ENCODE measurements around the gene TAOK1.

The TAOK1 gene

DNA sequence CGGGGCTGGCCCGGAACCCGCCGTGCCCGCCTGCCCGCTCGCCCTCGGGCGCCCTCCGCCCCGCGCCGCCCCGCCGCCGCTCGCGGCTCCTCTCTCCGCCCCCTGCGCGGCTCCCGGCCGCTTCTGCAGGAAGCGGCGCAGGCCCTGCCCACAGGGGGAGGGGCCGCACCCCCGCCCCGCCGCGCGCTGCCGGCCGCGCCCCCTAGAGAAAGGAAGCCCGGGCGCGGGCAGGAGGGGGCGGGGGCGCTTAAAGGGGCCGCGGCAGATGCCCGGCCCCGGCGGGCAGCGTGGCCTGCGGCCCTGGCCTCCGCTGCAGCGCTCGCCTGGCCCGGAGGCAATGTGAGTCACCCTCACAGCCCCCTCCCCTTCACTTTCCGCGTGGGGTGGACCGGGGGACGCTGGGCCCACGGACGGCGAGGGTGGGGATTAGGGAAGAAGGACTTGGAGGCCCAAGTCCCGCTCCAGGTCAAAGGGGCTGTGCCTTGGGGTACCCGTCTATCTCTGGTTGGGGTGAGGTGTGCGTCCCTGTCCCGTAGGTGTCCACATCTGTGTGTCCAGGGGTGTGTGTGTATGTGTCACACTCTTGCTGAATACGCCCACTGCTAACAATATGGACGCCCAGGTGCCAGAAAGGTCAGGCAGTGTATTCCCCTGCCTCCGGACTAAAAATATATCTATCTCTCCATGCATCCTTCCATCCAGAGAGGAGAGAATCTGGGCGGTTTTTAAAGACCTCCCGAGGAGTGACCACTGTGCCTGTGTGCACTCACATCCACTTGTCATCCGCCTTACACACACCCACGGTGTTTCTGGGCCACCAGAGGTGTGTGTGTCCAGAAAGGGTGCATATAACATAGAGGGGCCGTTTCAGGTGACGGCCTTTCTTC lies 199.6 kb downstream of the TAOK1 start, which contains the start of gene GIT1:
TSS of gene GIT1 (minus strand) at position 125 of the 887 bp plus-strand sequence. CDS start 270 bp downstream, outside the sequence.
- TF ChIP-seq, protein P1, sequence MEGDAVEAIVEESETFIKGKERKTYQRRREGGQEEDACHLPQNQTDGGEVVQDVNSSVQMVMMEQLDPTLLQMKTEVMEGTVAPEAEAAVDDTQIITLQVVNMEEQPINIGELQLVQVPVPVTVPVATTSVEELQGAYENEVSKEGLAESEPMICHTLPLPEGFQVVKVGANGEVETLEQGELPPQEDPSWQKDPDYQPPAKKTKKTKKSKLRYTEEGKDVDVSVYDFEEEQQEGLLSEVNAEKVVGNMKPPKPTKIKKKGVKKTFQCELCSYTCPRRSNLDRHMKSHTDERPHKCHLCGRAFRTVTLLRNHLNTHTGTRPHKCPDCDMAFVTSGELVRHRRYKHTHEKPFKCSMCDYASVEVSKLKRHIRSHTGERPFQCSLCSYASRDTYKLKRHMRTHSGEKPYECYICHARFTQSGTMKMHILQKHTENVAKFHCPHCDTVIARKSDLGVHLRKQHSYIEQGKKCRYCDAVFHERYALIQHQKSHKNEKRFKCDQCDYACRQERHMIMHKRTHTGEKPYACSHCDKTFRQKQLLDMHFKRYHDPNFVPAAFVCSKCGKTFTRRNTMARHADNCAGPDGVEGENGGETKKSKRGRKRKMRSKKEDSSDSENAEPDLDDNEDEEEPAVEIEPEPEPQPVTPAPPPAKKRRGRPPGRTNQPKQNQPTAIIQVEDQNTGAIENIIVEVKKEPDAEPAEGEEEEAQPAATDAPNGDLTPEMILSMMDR (IDR thresholded peaks at IDR 0.05; ENCODE audit: borderline replicate concordance, insufficient read depth, low read depth, low read length): no peak
- peak within 1 kb of the TSS; percentile 85 for H3K4me3 ChIP-seq (ENCODE audit: low read depth, low read length)

DNA sequence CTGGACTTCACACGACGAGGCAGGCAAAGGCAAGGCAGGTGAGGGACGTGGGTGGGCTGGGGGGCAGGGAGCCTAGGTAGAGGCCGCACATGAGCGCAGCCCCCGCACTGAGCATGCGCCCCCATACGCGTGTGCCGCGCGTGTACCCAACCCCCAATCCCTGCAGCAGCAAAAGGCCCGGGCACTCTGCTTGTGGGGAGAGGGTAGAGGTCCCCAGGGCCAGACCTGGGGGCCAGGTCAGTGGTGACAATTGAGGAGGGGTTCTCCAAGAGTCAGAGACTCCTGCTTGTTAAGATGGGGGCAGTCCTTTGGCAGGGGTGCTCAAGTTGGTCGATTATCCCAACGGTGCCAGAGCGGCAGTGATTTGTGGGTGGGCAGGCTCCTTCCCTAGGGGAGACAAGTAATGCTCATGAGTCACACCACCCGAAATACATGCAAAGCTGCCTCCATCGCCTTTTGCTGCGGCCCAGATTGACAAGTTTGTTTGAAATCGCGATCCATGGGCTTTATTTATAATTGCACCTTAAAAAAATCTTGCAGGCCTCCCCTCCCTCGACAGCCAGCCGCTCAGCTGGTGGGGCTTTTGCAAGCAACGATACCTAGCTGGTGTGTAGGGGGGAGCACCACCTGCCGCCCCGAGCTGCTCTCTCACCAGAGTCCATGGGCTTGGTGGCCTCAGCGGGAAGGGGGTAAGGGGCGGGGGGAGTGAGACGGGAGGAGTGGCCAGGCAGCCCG lies 200.4 kb downstream of the TAOK1 start:
- TF ChIP-seq, protein P1 (IDR thresholded peaks at IDR 0.05; ENCODE audit: borderline replicate concordance, insufficient read depth, low read depth, low read length): no peak
- peak overlapping the region; percentile 58 for H3K4me3 ChIP-seq (ENCODE audit: low read depth, low read length)

DNA sequence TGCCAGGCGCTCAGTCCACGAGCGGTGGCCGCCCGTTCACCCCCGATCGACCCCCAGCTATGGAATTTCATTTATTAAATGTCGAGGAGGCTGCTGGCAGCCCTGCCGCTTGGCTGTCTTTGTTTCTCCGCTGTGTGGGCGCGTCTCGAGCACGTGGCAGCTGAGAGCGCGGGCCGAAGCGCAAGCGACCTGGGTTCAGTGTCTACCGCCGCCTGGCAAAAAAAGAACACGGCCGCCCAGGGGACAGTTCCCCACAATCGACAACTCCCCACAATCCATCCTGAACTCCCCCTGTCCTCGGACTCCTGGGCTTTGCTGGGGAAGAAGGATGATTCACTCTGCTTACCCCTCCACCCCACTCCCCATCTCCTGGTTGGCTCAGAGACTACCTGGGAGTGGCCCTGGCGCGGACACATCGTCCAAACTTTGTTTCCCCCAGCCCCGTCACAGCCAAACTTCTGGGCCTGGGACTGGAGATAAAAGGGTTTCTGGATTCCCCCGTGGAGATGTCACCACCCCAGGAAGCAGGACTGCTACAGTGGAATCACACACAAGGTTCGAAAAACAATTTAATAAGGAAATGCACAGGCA lies 201.1 kb downstream of the TAOK1 start:
- TF ChIP-seq, protein P1 (IDR thresholded peaks at IDR 0.05; ENCODE audit: borderline replicate concordance, insufficient read depth, low read depth, low read length): no peak
- peak overlapping the region; percentile 41 for H3K4me3 ChIP-seq (ENCODE audit: low read depth, low read length)

DNA sequence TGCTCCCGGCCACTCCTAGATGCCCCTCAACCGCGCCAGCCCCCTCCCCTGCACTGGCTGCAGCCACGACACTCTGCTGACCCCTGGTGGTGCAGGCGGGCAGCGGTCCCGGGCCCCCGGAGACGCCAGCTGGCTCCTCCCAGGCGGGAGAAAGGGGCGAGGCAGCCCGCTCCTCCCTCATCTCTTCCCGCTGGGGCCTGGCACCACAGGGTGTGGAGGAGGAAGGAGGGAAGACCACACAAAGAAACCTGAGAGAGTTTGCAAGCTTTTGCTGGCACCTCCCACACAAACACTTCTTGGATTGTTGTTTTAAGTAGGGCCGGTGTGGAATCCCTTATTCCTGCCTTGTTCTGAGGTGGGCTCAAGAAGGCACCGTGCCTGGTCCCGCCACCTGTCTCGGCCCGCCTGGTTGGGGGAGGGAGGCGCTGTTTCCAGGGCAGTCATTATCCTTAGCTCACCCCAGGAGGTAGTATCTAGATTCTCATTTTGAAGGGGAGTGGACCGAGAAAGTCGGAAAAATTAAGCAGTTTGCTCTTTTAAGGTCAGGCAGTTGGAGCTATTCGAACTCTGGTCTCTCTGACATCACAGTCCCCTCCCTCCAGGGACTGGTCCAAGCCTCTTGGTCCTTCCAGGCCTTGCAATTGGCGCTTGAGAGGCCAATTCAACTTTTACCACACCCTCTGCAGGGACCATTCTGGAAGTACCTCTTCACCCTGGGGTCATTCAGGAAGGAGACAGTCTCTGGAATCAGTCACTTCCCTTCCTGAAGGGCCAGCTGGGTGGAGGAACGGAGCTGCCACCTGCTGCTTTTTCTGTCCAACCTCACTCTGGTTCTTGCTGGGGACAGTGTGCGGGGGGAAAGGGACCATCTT lies 201.8 kb downstream of the TAOK1 start:
- TF ChIP-seq, protein P1 (IDR thresholded peaks at IDR 0.05; ENCODE audit: borderline replicate concordance, insufficient read depth, low read depth, low read length): peak; percentile 99
- H3K4me3 ChIP-seq (ENCODE audit: low read depth, low read length): no peak overlapping the region

DNA sequence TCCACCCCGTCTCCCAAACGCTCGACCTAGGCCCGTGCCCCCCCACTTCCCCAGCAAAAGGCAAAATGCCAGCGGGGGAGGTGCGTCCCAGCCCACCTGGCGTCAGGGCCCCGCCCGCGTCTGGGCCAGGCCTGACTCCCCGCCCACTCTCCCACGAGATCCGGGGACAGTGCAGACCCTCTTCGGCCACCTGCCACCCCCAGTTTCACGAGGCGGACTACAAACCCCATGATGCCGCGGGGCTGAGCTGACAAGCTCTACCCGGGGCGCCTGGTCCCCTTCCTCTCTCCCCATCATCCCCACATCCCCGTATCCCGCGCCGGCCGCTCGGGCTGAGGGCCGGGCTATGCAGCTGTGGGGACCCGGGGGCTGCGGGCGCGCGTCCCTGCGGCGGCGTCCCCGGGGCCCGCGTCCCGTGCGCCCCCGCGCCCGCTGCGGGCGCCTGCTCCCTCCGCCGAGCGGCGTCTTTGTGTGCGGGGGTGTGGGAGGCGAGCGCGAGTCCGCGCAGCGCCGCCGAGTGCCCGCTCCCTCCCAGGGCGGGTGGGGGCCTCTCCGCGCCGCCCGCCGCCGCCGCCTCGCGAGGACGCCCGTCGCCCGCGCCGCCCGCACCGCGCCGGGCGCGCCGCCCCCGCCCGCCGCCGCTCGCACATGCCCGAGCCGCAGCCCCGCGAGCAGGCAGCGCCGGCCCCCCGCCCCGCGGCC lies 202.8 kb downstream of the TAOK1 start, which contains the start of gene ANKRD13B:
TSS of gene ANKRD13B (plus strand) at position 283 of the 702 bp plus-strand sequence. CDS start 490 bp downstream, outside the sequence.
- peak within 1 kb of the TSS; percentile 56 for H3K4me3 ChIP-seq (ENCODE audit: low read depth, low read length)
- TF ChIP-seq, protein P1 (IDR thresholded peaks at IDR 0.05; ENCODE audit: borderline replicate concordance, insufficient read depth, low read depth, low read length): no peak
